Fibroblast of skin of left biceps (primary cell): ENCODE measurements around the gene ADD1.
"Not testable (repeated sequence)": the region's sequence is repeated elsewhere in the genome, so short reads cannot be mapped to it uniquely, and the experiment has no call there.

Experiments used
- DNase-seq, 2 experiments: peaks; one replicate each; pipeline ENCODE4 v3.0.0-alpha.2; 2013; ENCODE audit warnings: low read depth in 2 of 2

The ADD1 gene

DNA sequence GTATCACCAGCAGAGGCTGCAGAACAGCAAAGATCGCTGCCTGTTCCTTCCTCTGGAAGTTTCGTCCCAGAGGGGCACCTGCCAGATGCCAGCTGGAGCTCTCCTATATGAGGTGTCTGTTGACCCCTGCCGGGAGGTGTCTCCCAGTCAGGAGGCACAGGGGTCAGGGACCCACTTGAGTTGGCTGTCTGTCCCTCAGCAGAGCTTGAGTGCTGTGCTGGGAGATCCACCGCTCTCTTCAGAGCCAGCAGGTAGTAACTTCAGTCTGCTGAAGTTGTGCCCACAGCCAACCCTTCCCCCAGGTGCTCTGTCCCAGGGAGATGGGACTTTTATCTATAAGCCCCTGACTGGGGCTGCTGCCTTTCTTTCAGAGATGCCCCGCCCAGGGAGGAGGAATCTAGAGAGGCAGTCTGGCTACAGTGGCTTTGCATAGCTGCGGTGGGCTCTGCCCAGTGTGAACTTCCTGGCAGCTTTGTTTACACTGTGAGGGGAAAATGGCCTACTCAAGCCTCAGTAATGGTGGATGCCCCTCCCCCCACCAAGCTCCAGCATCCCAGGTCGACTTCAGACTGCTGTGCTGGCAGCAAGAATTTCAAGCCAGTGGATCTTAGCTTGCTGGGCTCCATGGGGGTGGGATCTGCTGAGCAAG lies 78.9 kb downstream of the ADD1 start:
- DNase-seq: not testable (repeated sequence)

DNA sequence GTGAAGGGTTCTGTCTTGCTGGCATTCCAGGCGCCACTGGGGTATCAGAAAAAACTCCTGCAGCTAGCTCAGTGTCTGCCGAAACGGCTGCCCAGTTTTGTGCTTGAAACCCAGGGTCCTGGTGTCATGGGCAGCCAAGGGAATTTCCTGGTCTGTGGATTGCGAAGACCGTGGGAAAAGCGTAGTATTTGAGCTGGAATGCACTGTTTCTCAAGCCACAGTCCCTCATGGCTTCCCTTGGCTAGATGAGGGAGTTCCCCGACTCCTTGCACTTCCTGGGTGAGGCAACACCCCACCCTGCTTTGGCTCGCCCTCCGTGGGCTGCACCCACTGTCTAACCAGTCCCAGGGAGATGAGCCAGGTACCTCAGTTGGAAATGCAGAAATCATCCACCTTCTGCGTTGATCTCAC lies 79.5 kb downstream of the ADD1 start:
- DNase-seq: no peak

DNA sequence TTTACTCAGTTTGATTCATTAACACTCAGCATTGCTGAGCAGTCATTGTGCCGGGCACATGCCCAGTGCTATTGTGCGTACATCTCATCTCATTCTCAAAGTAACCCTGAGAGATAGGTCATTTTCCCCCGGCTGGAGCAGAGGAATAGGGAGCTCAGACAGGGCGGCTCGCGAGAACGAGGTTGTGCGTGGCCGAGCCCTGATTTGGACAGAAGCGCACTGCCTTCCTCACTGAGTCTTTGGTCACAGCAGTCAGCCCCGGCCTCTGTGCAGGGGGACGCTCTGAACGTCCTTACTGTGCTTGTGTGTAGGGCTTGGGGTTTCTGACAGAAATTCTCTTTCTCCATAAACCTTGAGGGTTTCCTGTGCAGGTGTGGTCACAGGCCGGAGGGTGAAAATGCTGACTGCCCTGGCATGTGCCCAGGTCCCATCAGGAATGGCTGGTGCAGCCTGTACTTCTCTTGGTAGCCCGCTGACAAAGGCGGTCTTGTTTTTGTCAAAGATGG lies 80.1 kb downstream of the ADD1 start:
- DNase-seq: no peak

DNA sequence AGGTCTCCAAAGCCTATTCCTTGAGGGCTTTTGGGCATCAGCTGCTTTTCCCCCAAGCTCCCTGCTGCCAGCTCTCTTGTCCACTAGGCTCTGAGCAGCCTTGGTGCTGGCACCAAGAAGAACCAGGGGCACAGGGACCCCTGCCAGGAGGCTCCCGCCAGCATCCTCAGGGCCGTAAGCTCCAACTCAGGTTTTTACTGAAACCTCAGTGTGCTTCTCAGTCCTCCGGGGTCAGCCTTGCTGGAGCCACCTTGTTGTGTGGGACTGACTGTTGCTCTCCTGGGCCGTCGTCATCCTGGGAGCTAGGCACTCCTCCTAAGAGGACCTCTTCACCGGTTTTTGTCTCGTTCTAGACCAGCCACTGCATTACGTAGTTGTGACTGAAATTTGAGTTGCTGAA lies 80.6 kb downstream of the ADD1 start:
- DNase-seq: no peak

DNA sequence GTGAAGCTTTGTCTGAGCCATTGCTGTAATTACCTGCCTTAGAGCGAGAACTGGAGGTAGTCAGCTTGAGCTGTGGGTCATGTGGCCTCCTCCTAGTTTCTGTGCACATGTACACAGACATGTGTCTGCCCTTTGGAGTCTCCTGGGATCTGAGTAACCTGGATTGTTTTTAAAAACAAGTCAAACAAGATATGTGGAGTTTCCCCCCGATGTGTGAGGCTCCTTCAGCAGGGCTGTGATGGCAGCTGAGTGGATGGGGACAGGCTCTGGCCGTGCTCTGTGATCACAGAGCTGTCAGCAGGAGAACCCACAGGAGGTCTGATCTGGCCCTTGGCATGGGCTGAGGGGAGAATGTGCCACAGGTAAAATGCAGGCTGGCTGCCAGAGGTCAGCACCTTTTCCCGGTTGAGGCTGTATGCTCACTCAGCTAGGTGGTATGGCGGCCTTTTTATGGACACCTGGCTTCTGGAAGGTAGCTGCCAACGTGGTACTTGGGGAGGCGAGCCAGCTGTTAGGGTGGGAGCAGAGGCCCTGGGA lies 81.2 kb downstream of the ADD1 start:
- DNase-seq: no peak

DNA sequence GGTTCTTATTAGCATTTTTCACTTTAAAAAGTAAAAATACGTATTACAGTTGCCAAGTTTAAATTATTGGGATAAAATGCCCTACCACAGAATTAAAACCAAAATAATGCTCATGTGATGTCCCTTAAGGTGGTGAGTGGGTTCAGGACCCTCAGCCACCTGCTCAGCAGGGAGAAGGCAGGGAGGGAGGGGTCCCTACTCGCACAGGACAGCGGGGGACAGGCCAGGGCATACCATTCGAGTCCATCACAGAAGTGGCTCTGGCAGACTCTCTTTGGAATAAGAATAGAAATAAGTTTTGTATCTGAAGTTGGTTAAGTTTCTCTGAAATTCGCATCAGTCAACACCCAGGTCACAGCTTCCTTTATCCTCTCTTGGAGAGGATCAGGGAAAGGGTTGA lies 81.9 kb downstream of the ADD1 start:
- DNase-seq: no peak

DNA sequence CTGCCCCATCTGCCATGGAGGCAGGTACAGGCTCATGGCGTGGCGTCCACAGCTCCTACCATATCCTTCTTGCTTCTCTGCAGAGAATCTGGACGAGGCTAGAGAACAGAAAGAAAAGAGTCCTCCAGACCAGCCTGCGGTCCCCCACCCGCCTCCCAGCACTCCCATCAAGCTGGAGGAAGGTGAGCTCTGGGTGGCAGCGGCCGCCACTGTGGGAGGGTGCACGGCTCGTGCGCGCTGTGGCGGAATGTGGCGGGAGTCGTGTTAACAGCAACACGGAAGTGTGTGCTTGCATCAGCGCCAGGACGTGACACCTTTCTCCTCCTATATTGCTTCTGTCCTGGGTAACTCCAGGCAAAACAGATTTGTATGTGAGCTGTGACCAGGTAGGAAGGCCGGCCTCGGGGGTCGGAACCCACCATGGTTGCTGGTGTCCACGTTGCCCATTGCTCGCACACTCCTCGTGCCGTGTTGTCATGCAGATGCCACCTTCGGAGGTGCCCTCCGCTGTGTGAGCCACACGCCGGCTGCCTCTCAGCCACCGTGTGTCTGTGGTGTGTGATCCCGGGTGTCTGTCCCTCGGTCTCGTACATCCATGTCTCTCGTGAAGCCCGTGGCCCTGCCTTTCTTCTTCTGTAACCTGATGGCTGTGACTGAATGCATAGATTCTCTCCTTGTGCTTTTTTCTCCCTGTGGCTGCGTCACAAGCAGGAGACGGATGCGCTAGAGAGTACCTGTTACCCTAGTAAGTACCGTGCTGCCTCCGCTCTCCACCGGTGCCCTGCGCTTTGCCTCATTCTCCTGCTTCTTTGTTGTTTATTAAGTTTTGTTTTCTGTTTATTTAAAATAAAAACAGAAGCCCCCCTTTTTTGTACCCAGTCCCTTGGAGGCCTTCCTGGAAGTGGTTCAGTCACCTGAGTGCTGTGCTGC lies 82.6 kb downstream of the ADD1 start:
- DNase-seq: no peak

DNA sequence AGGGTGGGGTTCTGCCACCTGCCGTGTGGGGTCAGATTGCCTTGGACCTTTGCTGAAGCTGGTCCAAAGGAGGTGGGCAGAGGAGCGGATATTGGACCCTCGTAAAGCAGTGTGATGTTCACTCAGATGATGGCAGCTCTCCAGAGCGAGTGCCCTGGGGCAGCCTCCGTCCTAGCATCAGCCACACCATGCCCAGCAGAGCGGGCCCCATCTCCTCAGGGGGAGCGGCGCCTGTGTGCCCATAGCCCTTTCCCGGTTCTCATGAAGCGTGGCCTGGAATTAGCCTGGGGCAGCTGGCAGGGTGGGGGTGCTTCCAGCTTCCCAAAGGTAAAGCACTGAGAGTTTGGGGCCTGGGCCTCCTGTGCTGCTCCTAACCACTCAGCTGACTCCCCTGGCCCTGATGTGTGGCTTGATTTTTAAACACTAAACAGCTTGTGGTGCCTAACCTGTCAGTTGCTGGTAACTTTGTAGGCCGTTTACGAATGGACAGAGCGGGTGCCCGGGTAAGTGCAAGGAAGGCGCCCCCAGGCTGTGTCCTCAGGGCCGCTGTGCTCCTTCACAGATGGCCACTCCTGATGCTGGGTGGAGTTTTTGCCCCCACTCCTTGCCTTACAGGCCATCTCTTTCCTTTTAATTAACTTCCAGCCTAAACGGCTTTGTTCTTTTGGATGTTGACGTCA lies 83.5 kb downstream of the ADD1 start:
- DNase-seq: no peak

DNA sequence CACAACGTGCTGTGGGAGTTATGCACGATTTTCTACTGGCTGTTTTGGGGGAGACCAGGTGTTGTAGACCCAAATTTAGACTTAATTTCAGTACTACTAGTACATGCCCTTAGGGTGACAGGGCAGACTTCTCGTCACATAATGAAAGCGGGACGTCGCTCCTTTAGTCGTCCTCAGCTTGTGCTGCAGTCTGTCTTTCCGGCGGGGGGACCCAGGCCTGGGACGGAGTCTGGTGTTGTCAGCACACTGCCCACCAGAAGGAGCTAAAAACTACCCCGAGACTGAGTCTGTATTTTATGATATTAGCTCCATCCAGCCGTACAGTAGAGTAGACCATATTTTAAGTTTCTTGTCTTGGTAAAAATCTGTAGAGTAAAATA lies 84.0 kb downstream of the ADD1 start:
- no peak for DNase-seq

DNA sequence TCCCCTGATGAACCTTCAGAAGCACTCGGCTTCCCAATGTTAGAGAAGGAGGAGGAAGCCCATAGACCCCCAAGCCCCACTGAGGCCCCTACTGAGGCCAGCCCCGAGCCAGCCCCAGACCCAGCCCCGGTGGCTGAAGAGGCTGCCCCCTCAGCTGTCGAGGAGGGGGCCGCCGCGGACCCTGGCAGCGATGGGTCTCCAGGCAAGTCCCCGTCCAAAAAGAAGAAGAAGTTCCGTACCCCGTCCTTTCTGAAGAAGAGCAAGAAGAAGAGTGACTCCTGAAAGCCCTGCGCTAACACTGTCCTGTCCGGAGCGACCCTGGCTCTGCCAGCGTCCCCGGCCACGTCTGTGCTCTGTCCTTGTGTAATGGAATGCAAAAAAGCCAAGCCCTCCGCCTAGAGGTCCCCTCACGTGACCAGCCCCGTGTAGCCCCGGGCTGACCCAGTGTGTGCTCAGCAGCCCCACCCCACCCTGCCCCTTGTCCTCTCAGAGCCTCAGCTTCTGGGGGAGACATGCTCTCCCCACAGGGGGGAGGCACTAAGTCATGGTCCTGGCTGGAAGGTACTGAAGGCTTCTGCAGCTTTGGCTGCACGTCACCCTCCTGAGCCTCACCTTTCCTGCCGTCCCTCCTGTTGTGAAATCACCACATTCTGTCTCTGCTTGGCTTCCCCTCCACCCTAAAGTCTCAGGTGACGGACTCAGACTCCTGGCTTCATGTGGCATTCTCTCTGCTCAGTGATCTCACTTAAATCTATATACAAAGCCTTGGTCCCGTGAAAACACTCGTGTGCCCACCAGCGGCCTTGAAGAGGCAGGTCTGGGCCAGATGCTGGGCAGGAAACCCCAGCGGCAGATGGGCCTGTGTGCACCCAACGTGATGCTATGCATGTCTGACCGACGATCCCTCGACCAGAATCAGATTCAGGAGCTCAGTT lies 84.9 kb downstream of the ADD1 start:
- no peak for DNase-seq

DNA sequence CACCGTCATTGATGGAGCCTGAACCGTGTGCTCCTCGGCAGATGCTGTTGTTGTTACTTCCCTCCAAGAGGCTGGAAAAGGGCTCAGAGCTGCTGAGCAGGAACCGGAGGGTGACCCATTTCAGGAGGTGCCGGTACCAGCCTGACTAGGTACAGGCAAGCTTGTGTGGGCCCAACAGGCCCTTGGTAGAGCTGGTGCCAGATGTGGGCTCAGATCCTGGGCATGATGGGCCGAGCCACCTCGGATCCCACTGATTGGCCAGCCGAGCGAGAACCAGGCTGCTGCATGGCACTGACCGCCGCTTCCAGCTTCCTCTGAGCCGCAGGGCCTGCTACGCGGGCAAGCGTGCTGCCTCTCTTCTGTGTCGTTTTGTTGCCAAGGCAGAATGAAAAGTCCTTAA lies 85.8 kb downstream of the ADD1 start:
- no peak for DNase-seq

DNA sequence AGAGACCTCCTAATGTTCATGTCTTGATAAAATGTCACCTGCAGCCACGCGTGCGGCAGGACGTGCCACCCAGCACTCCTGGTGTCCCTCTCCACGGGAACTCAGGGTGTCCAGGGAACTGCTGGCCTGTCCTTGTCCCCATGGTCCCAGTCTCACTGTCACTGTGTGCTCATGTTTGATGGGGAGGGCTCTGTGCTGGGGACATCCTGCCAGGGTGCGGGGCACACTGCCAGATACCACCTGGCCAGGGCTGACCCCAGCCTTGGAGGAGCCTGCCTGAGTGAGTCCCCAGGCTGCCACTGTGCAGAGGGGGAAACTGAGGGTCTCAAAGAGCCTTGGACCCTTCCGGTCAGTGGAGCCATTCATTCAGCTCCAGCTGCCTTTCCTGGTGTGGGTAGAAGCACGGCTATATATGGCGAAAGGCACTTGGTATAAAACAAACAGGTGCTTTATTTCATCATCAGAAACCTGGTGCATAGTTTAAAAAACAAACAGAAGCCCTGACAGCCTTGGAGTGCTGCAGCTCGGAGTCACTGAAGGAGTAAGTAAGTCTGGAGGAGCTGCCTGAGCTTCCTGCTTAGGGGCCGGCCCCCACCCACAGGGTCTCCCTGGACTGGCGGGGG lies 86.6 kb downstream of the ADD1 start:
- no peak for DNase-seq

DNA sequence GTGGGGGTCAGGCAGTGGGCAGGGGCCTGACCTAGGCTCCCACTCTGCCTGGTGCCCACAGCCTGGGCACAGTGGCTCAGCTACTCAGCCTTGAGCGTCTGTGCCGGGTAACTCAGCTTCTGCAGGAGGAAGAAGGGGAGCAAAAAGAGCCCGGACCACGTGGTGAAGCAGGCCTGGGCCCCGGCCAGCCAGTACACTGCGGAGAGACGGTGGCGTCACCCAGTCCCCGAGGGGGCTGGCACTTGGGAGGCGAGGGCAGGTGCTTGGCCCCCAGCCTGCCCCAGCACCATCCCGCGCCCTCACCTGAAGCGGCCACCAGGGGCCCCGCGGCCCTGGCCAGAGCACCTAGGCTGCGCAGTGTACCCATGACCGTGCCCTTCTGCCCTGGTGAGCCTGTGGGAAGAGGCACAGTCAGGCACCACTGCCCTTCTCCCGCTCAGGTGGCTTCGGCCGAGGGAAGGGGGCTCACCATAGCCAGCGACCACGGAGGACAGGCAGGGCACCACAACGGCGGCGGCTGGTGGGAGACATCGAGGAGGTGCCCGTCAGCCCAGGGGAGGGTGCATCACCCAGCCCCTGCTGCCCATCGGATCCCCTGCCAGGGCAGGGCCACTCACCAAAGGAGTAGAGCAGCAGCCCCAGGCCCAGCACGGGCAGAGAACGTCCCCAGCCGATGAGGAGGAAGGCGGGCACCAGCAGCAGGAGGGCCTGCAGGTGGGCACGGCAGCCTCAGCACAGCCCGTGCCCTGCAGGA lies 87.3 kb downstream of the ADD1 start:
- no peak for DNase-seq

DNA sequence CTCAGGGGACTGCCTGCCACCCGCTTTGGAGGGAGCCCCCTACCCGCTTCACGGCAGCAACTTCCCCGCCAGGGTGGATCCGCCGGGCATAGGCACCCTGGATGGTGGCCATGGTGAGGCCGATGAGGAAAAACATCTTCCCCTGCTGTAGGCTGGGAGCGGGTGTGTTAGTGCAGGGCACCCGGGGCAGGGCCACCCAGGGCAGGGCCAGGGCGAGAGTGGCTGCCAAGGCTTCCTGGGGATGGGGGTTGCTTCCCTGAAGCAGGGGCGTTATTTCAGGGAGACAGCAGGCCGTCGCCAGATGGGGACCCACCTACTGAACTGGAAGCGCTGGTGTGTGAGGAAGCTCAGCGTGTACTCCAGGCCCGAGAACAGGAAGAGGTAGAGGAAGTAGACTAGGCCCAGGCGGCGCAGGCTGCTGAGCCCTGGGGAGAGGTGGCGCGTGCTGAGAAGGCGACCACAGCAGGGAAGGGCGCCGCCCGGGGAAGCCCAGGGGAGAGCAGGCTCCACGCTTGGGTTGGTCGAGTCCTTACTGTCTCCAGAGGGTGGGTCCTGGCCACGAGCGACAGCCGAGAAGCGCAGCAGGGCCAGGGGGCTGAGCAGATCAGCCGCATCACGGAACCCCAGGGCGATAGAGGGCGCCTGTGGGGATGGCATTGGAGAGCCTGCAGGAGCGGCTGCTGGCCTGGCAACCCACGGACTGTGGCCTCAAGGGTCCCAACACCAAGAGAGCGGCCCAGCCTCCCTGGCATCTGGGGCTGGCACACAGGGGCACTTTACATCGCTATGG lies 88.1 kb downstream of the ADD1 start:
- DNase-seq: no peak

DNA sequence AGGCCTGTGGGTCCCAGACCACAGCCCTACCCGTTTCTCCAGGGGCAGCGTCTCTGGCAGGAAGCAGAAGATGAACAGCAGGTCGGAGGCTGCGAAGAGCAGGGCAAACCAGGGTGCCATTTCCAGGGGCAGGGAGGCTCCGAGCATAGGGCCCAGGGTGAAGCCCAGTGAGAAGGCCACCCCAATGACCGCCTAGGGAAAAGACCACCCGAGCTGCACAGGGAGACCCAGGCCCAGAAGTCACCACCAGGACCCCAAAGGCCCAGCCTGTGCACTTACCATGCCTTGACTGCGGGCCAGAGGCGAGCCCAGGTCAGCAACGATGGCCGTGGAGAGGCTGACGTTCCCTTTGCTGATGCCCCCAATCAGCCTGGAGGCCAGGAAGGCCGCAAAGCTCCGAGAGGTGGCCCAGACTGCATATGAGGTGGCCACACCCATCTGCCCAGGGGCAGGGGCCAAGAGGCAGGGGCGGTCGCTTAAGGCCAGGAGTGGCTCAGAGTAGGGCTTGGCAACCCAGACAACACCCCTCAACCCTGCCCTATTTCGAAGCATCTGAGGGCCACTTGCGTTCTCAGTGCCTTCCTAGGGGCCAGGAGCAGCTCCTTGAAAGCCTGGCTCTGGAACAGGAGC lies 88.8 kb downstream of the ADD1 start:
- no peak for DNase-seq

DNA sequence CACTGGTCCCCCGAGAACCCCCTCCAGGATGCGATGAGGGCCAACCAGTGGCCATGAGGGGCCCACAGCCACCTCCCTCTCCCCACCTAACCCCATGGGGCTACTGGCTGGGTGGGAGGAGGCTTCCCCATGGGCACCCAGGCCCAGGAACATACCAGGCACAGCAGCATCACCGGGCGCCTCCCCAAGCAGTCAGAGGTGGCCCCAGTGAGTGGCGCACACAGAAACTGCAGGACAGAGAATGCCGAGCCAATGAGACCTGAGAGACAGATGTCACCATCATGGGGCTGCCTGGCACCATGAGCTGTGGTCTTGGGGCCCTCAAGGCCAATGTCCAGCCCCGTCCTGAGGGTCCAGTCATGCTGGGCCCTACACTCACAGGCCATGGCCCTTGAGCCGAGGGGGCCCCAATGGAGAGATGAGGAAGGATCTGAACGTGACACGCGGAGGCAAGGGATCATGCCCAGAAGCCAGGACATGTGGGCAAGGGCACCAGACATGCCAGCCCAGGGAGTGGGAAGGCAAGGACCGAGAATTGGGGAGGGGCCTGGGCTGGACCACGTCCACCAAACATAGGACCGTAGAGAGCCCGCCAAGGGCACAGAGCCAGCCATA lies 89.4 kb downstream of the ADD1 start:
- no peak for DNase-seq

DNA sequence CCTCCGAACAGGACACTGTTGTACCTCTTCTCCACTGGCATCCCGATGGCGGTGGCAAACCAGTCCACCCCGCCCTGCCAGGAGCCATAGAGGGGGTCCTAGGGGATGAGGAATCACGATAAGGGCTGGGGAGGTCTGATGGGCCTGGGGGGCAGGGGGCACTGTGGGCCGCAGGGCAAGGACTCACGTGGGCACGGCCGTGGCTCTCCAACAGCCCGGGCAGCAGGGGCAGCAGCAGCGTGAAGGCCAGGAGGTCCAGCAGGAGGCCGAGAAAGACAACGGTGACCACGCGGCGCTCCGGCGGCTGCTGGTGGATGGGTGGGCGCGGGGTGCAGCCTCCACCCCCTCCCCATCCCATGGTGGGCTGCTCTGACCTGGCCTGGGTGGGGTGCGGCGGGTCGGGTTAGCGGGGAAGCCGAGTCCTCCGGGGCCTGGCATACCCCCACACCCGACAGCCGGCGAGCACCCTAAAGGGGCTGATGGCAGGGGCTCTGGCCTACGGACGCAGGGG lies 90.0 kb downstream of the ADD1 start:
- no peak for DNase-seq
